ENCODE data around the gene ALOX5. TPM values are rescaled to one million over a fixed set of nuclear protein-coding genes. Genes with fewer than 3 reads are reported as not detected.

ALOX5 gene
- total RNA-seq, 1 experiment from 2014 or later = 6.1 TPM

DNA sequence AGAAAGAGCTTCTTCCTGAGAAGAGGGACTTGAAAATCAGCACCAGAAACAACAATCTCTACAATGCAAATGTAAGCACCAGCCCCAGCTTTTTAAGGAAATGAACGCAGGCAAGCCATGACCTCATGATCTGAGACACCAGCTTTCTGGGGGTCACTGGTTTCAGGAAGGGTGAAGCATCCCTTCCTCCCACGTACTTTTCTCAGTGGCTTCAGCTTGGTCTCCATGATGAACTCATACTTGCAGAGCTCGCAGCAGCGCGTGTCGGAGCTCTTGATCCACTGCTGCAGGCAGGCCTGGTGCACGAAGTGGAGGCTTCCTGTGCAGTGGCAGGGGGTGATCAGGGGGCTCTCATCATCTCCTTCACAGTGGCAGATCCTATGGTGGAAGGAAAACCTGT, 87.0 kb downstream of the ALOX5 start:
- no peak for DNase-seq (ENCODE audit: low read depth, low spot score)
- RAD21 ChIA-PET (ENCODE audit: low non-redundant PET in 1 of 2, low total read pairs in 2 of 2, uncharacterized antibody in 2 of 2, unreplicated experiment in 2 of 2) = no interaction called here

More for the DNA sequence above, 87.0 kb downstream of the ALOX5 start:
- Histone ChIP-seq H3K9me3 (ENCODE audit: control insufficient read depth in 1 of 2, insufficient read depth in 1 of 2, low read depth in 1 of 2, low read length in 2 of 2) (no peaks in the 10 kb centered on the region), H3K4me1 (ENCODE audit: control insufficient read depth in 1 of 2, insufficient read depth in 2 of 2, low read length in 2 of 2) (no peaks in the 10 kb centered on the region), H3K9ac (ENCODE audit: low read length) (no peak overlapping the region), H3K36me3 (ENCODE audit: control insufficient read depth in 1 of 2, insufficient read depth in 2 of 2, low read length in 2 of 2) (no peaks in the 10 kb centered on the region), H3K27me3 (ENCODE audit: insufficient read depth, low read length) (no peaks in the 10 kb centered on the region), H2AFZ (ENCODE audit: low read depth, low read length, poor library complexity, severe bottlenecking) (no peak overlapping the region), H3K79me2 (ENCODE audit: insufficient read depth, low read length) (no peaks in the 10 kb centered on the region), H4K20me1 (ENCODE audit: insufficient read depth) (no peaks in the 10 kb centered on the region), H3K4me3 (replicated peaks in 1 of 2; ENCODE audit: low read depth in 1 of 2, low read length in 2 of 2) (no peak overlapping the region), H3K9me2 (ENCODE audit: insufficient read depth) (no peaks in the 10 kb centered on the region), H3K4me2 (ENCODE audit: low read length) (no peak overlapping the region), H3K27ac (ENCODE audit: low read depth, low read length) (no peak overlapping the region)
- ATAC-seq = no peak
- ChIA-PET POLR2A (no interaction called here), CTCF (interaction anchor here (1.5 kb wide), 1 partner anchor 226 kb away, joined by 4 read pairs; no protein-coding TSS in a partner anchor)
- TF ChIP-seq SRF (IDR thresholded peaks at IDR 0.05; ENCODE audit: low read depth) = no peak
- TF ChIP-seq TCF7L2 (IDR thresholded peaks at IDR 0.05; ENCODE audit: borderline replicate concordance, extremely low read depth, insufficient read depth, insufficient read length) = no peak
- TF ChIP-seq, protein P1, sequence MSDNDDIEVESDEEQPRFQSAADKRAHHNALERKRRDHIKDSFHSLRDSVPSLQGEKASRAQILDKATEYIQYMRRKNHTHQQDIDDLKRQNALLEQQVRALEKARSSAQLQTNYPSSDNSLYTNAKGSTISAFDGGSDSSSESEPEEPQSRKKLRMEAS (IDR thresholded peaks at IDR 0.05) = no peak
- no peak for TF ChIP-seq FOSL1 (IDR thresholded peaks at IDR 0.05; ENCODE audit: low read depth)
- TF ChIP-seq CBX3 (IDR thresholded peaks at IDR 0.05; ENCODE audit: low read depth) = no peak
- TF ChIP-seq EZH2phosphoT487 (IDR thresholded peaks at IDR 0.05; ENCODE audit: borderline replicate concordance) = no peak
- TF ChIP-seq JUND (IDR thresholded peaks at IDR 0.05) = no peak
- TF ChIP-seq, protein P2, sequence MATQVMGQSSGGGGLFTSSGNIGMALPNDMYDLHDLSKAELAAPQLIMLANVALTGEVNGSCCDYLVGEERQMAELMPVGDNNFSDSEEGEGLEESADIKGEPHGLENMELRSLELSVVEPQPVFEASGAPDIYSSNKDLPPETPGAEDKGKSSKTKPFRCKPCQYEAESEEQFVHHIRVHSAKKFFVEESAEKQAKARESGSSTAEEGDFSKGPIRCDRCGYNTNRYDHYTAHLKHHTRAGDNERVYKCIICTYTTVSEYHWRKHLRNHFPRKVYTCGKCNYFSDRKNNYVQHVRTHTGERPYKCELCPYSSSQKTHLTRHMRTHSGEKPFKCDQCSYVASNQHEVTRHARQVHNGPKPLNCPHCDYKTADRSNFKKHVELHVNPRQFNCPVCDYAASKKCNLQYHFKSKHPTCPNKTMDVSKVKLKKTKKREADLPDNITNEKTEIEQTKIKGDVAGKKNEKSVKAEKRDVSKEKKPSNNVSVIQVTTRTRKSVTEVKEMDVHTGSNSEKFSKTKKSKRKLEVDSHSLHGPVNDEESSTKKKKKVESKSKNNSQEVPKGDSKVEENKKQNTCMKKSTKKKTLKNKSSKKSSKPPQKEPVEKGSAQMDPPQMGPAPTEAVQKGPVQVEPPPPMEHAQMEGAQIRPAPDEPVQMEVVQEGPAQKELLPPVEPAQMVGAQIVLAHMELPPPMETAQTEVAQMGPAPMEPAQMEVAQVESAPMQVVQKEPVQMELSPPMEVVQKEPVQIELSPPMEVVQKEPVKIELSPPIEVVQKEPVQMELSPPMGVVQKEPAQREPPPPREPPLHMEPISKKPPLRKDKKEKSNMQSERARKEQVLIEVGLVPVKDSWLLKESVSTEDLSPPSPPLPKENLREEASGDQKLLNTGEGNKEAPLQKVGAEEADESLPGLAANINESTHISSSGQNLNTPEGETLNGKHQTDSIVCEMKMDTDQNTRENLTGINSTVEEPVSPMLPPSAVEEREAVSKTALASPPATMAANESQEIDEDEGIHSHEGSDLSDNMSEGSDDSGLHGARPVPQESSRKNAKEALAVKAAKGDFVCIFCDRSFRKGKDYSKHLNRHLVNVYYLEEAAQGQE (IDR thresholded peaks at IDR 0.05; ENCODE audit: low read depth) = no peak
- no peak for TF ChIP-seq ZNF274 (IDR thresholded peaks at IDR 0.05; ENCODE audit: low read depth, low read length)
- no peak for TF ChIP-seq POLR2AphosphoS5 (IDR thresholded peaks at IDR 0.05; ENCODE audit: low read depth, low read length)
- TF ChIP-seq, protein P3, sequence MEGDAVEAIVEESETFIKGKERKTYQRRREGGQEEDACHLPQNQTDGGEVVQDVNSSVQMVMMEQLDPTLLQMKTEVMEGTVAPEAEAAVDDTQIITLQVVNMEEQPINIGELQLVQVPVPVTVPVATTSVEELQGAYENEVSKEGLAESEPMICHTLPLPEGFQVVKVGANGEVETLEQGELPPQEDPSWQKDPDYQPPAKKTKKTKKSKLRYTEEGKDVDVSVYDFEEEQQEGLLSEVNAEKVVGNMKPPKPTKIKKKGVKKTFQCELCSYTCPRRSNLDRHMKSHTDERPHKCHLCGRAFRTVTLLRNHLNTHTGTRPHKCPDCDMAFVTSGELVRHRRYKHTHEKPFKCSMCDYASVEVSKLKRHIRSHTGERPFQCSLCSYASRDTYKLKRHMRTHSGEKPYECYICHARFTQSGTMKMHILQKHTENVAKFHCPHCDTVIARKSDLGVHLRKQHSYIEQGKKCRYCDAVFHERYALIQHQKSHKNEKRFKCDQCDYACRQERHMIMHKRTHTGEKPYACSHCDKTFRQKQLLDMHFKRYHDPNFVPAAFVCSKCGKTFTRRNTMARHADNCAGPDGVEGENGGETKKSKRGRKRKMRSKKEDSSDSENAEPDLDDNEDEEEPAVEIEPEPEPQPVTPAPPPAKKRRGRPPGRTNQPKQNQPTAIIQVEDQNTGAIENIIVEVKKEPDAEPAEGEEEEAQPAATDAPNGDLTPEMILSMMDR (IDR thresholded peaks at IDR 0.05 in 2 of 3, conservative IDR thresholded peaks at IDR 0.05 in 1 of 3; ENCODE audit: borderline replicate concordance in 1 of 3, insufficient read depth in 1 of 3, low read depth in 2 of 3, low read length in 2 of 3) = no peak
- TF ChIP-seq CEBPB (IDR thresholded peaks at IDR 0.05; ENCODE audit: low read depth) = no peak
- no peak for TF ChIP-seq POLR2A (IDR thresholded peaks at IDR 0.05; ENCODE audit: borderline replicate concordance, extremely low read depth, insufficient read depth, insufficient read length)
- no peak for TF ChIP-seq RAD21 (IDR thresholded peaks at IDR 0.05; ENCODE audit: low read depth)
- TF ChIP-seq ELF1 (IDR thresholded peaks at IDR 0.05; ENCODE audit: borderline replicate concordance, low read depth) = no peak
- no peak for TF ChIP-seq EGR1 (IDR thresholded peaks at IDR 0.05; ENCODE audit: low read depth)
- no peak for TF ChIP-seq SP1 (IDR thresholded peaks at IDR 0.05; ENCODE audit: low read depth)
- TF ChIP-seq, protein P4, sequence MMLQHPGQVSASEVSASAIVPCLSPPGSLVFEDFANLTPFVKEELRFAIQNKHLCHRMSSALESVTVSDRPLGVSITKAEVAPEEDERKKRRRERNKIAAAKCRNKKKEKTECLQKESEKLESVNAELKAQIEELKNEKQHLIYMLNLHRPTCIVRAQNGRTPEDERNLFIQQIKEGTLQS (IDR thresholded peaks at IDR 0.05) = no peak
- TF ChIP-seq YY1 (IDR thresholded peaks at IDR 0.05; ENCODE audit: extremely low read depth, insufficient replicate concordance, low read depth, low read length) = no peak
- BruUV-seq (replicated peaks) = no TSS peak
- intact Hi-C loops (cut with micrococcal nuclease) = no loop called here

All from HCT116 (cell line).